ENCODE measurements around the gene RBM38.

DNA sequence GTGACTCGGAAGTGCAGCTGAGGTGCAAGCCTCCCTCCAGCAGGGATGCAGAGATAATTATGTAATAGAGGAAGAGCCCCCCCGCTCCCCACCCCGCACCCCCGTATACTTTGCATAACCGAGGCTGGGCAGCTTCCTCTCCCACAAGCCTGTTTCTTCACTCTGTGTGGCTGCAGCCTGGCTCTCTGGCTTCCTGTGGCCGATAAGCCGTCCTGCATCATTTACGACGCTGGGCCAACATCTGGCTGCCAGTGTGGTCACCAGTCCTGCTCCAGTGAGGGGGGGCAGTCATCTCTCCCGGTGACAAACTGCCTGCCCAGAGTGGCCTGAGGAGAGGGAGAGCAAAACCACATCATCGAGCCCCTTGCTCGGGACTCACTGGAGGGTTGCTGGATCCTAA, 59.2 kb downstream of the RBM38 start:
- TF ChIP-seq, protein P1, sequence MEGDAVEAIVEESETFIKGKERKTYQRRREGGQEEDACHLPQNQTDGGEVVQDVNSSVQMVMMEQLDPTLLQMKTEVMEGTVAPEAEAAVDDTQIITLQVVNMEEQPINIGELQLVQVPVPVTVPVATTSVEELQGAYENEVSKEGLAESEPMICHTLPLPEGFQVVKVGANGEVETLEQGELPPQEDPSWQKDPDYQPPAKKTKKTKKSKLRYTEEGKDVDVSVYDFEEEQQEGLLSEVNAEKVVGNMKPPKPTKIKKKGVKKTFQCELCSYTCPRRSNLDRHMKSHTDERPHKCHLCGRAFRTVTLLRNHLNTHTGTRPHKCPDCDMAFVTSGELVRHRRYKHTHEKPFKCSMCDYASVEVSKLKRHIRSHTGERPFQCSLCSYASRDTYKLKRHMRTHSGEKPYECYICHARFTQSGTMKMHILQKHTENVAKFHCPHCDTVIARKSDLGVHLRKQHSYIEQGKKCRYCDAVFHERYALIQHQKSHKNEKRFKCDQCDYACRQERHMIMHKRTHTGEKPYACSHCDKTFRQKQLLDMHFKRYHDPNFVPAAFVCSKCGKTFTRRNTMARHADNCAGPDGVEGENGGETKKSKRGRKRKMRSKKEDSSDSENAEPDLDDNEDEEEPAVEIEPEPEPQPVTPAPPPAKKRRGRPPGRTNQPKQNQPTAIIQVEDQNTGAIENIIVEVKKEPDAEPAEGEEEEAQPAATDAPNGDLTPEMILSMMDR (IDR thresholded peaks at IDR 0.05), result no peak
- no peak for TF ChIP-seq POLR2A (IDR thresholded peaks at IDR 0.05)

All from adrenal gland (tissue), 5 donors.